Sciatic nerve (tissue), 2 donors: ENCODE measurements around the gene LRRC56. TPM values are rescaled to one million over a fixed set of nuclear protein-coding genes. Genes with fewer than 3 reads are reported as not detected.

Source experiments
- ATAC-seq: fragments of 200-7000 bp; cut with Tn5 transposase; one replicate; pipeline ENCODE4 v1.9.1; 2020; ENCODE audit warnings: mild to moderate bottlenecking, moderate library complexity
- DNase-seq: peaks from one replicate; pipeline ENCODE4 v3.0.0-alpha.2; 2020; ENCODE audit warnings: low spot score
- intact Hi-C: fragments of 100-400 bp; cut with DNase I; formaldehyde crosslinking; loops from one replicate; pipeline ENCODE4 v1.14.2; 2022
- total RNA-seq: library from RNA; stranded (reverse); fragmentation: NEBNext Ultra II Directional; extraction: Animal tissue kit (Norgen Biotek cat#: 25700); gene quantifications from one replicate; pipeline ENCODE4 v1.2.1, GENCODE V29; 2021
- donor health status: DM: no; HTN: no; CAD: no.
- donor health status: DM: no; HTN: no; CAD: no.

LRRC56 gene
- total RNA-seq, 1 donor from 2014 or later: 1.4 TPM

DNA sequence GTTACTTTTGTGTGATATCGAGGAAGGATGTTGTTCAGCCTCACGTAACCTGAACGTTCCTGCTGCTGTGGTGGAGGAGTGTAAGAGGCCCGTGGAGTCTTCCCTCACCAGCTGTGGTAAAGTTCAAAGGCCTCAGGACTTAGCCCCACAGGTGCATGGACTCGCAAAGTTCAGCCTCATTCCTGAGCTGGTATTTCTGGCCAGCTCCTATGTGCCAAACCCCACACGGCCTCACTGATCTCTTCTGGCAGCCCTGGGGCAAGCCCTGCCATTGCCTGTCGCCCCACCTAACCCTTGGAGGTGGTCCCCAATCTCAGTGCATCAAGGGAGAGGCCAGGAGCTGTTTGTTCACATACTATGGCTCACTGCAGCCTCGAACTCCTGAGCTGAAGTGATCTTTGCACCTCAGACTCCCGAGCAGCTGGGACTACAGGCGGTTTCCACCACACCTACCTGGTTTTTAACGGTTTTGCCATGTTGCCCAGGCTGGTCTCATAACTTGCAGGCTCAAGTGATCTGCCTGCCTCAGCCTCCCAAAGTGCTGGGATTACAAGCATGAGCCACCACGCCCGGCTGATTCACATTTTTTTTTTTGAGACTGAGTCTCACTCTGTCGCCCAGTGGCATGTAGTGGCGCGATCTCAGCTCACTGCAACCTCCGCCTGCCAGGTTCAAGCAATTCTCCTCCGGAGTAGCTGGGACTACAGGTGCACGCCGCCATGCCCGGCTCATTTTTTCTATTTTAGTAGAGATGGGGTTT lies 41.1 kb downstream of the LRRC56 start:
- intact Hi-C loops: no loop called here
- no peak for ATAC-seq
- no peak for DNase-seq

GRCh38 chr11:579830-580601 lies 42.7 kb downstream of the LRRC56 start:
- DNase-seq (no peak), ATAC-seq (no peak)
- intact Hi-C loops: no loop called here

DNA sequence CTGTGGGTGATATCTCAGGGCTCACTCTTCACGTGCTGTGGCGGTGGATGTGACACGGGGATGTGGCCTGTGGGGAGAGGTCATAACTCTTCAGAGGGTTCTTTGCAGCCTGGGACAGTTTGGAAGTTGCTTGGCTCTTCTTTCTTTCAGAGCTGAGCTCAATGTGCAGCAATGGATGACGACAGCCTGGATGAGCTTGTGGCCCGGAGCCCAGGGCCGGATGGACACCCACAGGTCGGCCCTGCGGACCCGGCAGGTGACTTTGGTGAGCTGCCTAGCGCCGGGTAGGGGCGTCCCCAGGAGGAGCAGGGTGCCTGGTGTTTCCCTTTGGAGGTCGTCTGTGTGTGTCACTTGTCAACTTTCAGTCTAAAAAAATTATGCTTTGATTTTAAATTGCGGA lies 44.0 kb downstream of the LRRC56 start:
- no peak for DNase-seq
- ATAC-seq: no peak
- intact Hi-C loops: no loop called here

- intact Hi-C loops: no loop called here
- ATAC-seq (no peak), DNase-seq (no peak)
Observed at GRCh38 chr11:581752-582151, 44.4 kb downstream of the LRRC56 start.

- intact Hi-C loops: no loop called here
- ATAC-seq (no peak), DNase-seq (no peak)
Observed at GRCh38 chr11:584287-584686, 47.0 kb downstream of the LRRC56 start.

- intact Hi-C loops: no loop called here
- ATAC-seq (peak; percentile 33), DNase-seq (no peak)
Observed at GRCh38 chr11:586376-587316, 49.3 kb downstream of the LRRC56 start.

- DNase-seq (no peak), ATAC-seq (no peak)
- intact Hi-C loops: no loop called here
Observed at GRCh38 chr11:587546-587945, 50.2 kb downstream of the LRRC56 start.

DNA sequence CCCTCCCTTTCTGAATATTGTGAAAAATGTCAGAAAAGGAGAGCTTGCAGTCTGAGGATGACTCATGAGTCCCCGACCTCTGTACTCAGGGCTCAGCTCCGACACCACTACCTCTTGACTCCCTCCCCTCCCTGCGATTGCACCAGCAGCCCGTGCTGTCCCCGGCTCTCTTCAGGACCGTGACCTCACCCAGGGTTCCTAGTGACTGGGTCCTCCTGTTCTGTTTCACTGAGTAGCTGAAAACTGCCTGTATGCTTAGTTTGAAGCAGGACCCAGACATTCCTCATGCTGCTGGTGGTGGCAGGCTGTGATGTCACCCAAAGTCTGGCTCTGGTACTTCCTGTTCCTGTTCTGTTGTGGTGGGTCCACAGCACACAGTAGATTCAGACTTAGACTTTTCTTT lies 50.7 kb downstream of the LRRC56 start:
- intact Hi-C loops: no loop called here
- DNase-seq: no peak
- no peak for ATAC-seq

DNA sequence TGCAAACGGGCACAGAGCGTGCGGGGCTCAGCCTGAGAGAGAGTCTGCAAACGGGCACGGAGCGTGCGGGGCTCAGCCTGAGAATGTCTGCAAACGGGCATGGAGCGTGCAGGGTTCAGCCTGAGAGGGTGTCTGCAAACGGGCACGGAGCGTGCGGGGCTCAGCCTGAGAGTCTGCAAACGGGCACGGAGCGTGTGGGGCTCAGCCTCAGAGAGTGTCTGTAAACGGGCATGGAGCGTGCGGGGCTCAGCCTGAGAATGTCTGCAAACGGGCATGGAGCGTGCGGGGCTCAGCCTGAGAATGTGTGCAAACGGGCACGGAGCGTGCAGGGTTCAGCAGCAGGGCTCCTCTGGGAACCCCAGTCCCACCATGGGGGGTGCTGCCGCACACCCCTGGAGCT lies 52.5 kb downstream of the LRRC56 start:
- DNase-seq (no peak), ATAC-seq (no peak)
- intact Hi-C loops: no loop called here

GRCh38 chr11:590997-591396 lies 53.7 kb downstream of the LRRC56 start:
- DNase-seq: no peak

GRCh38 chr11:592501-592900 lies 55.2 kb downstream of the LRRC56 start:
- ATAC-seq: no peak
- DNase-seq: no peak
- intact Hi-C loops: no loop called here

More at GRCh38 chr11:590997-591396, 53.7 kb downstream of the LRRC56 start:
- intact Hi-C loops: no loop called here
- no peak for ATAC-seq

- intact Hi-C loops: no loop called here
- DNase-seq (no peak), ATAC-seq (no peak)
Observed at GRCh38 chr11:592918-593317, 55.6 kb downstream of the LRRC56 start.

GRCh38 chr11:593347-593746 lies 56.0 kb downstream of the LRRC56 start:
- intact Hi-C loops: no loop called here
- ATAC-seq (no peak), DNase-seq (no peak)

DNA sequence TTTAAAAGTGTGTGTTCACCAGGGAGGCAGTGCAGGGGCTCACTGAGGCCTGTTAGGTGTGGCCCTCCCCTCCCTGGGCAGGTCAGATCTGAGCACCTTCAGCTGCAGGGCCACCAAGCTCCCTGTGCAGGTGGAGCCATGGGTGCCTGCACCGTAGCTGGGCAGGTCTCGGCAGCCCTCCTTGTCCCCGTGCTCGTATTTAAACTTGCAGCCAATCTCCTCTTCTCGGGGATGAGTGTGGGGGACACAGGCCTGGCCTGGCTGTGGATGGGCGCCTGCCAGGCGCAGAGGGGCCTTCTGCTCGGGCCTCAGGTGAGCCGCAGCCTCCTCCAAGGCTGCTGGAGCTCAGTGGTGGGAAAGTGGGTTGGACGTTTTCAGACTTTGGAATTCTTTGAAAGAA lies 58.1 kb downstream of the LRRC56 start:
- DNase-seq (no peak), ATAC-seq (no peak)
- intact Hi-C loops: no loop called here

DNA sequence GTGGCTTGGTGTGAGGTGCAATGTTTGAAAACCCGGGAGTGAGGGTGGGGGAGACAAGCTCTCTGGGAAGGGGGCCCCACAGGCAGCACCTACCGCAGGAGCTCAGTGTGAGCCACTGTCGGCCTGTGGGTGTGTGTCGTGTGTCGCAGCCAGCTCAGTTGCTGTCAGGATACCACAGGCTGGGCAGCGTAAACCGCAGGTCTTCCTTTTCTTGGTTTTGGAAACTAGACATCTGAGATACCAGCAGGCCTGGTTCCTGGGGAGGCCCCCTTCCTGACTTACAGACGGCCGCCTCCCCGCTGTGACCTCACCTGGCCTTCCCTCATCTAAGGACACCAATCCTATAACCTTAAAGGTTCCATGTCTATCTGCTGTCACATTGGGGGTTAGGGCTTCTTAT lies 59.0 kb downstream of the LRRC56 start:
- ATAC-seq (no peak), DNase-seq (no peak)
- intact Hi-C loops: no loop called here

DNA sequence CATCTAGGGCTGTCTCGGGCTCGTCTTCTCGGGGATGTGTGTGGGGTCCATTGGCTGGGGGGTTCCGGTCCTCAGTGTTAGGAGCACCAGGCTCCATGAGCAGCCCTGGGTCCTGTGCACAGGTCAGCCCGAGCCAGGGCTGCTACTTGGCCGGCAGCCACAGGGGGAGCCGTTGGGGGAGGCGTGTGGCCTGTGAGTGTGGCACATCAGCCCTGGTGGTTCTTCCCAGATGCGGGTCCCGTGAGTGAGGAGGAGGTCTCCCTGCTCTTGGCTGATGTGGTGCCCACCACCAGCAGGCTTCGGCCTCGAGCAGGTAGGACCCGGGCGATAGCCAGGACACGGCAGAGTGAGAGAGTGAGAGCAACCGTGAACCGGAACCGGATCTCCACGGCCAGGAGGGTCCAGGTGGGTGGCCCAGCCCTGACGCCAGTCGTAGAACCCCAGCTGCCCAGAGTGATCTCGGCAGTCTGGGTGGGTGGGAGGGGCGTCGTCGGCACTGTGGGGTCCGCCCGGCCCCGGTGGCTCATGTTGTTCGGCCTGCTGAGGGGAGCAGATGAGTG lies 59.9 kb downstream of the LRRC56 start:
- intact Hi-C loops: no loop called here
- DNase-seq (no peak), ATAC-seq (peak; percentile 19)

DNA sequence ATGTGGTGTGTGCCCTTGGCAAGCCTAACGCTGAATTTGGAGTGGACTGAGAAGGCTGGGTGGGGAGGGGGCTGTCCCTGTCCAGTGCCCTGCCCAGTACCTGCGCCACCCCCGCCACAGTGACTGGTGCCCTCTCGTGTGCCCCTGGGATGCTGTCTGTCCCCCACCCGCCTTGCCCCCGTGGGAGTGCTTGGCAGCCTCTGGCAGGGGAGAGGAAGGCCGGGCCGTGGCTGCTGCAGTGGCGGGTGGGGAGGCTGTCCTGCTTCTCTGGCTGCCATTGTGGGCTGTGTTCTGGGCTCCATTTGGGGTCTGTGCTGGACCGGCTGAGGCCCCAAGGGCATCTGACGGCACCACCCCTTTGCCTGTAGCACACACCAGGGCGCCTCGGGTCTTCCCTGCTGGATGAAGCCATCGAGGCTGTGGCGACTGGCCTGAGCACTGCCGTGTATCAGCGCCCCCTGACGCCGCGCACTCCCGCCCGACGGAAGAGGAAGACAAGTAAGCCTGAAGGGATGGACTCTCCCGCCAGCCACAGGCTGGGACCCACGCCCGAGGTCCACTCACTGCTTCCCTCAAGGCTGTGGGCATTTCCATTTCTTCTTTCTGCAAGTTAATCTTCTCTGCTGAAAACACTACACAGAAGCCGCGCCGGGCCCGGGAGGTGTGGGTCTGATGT lies 60.8 kb downstream of the LRRC56 start:
- intact Hi-C loops: no loop called here
- ATAC-seq (no peak), DNase-seq (no peak)

GRCh38 chr11:601573-602245 lies 64.4 kb downstream of the LRRC56 start:
- ATAC-seq (no peak), DNase-seq (no peak)
- intact Hi-C loops: no loop called here
